LNCaP clone FGC (cell line): ENCODE results near the gene DTNA.
A peak's percentile ranks its signal among the peaks of the same experiment; 100 is the strongest.
"Not testable (repeated sequence)": the region's sequence is repeated elsewhere in the genome, so short reads cannot be mapped to it uniquely, and the experiment has no call there.

ENCODE experiments used
- DNase-seq: peaks from one replicate; pipeline ENCODE4 v3.0.0-alpha.2; 2011; ENCODE audit warnings: low read depth
- H3K4me3 ChIP-seq: 2 replicates; pipeline ENCODE4 v1.5.1; 2011; ENCODE audit warnings: mild to moderate bottlenecking, low read depth, low read length, control low read depth
- CTCF ChIP-seq: IDR thresholded peaks from 2 replicates; pipeline ENCODE4 v1.5.1; 2012; ENCODE audit warnings: mild to moderate bottlenecking; ENCODE audit not compliant: control insufficient read depth, insufficient read depth; ENCODE audit errors: extremely low read depth

The DTNA gene

DNA sequence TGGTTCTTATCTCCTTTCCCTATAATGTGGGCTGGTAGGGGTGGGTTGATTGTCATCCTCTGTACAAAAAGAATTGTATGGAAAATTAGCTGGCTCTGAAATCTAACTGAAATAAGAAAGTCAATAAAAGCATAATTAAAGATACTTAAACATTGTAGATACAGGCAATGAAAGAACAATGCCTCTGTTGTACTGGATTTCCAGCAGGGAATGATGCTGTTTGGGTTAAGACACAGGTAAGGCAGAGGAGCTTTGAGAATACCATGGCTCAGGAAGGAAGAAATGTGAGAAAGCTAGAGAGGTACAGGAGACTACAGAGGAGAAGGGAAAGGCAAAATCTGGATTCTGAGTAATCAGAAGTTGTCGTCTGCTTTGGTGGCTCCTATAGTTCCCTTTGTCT lies 10.1 kb downstream of the DTNA start:
- no peak overlapping the region for H3K4me3 ChIP-seq
- DNase-seq: no peak
- no peak for TF ChIP-seq CTCF

DNA sequence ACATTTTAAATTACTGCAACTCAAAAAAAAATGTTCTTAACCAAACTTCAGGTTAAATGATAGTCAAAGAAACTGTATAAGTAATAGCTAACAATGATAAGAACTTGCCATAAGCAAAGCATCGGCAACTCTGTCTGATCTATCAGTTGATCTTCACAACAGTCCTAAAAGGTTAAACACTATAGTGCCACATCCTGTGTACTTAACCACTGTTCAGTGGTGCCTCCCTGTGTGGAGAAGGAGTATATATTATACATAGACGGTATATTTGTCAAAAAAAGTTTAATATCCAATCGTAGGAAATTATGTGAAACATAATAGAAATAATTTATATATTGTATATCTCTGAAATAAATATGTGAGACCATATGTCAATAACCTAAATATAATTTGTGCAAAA lies 13.0 kb downstream of the DTNA start:
- TF ChIP-seq CTCF: no peak
- DNase-seq: no peak
- H3K4me3 ChIP-seq: no peak overlapping the region

- DNase-seq: not testable (repeated sequence)
Observed at GRCh38 chr18:34725737-34726136, 15.6 kb downstream of the DTNA start.

DNA sequence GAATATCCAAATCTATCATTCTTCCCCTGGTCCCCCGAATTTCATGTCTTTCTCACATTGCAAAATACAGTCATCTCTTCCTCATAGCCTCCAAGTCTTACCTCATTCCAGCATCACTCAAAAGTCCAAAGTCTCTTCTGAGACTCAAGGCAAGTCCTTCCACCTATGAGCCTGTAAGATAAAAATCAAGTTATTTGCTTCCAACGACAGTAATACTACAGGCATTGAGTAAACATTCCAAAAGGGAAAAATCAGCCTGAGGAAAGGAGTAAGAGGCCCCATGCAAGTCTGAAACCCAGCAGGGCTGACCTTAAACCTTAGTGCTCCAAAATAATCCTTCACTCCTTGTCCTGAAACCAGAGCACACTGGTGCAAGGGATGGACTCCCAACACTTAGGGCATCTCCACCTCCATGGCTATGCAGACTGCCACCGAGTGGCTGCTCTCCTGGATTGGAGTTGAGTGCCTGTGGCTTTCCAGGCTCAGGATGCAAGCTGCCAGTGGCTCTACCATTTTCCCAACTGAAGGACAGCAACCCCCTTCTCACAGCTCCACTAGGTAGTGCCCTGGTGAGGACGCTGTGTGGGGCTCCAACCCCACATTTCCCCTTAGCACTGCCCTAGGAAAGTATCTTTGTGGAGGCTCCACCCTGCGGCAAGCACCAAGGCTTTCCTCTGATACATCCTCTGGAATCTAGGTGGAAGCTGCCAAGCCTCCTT lies 16.3 kb downstream of the DTNA start:
- no peak for TF ChIP-seq CTCF

More at GRCh38 chr18:34725737-34726136, 15.6 kb downstream of the DTNA start:
- not testable (repeated sequence) for H3K4me3 ChIP-seq

GRCh38 chr18:34729264-34729663 lies 19.2 kb downstream of the DTNA start:
- peak; percentile 4 for DNase-seq
- TF ChIP-seq CTCF: peak; percentile 69
- no peak overlapping the region for H3K4me3 ChIP-seq

More for the DNA sequence above, 16.3 kb downstream of the DTNA start:
- no peak overlapping the region for H3K4me3 ChIP-seq
- no peak for DNase-seq

DNA sequence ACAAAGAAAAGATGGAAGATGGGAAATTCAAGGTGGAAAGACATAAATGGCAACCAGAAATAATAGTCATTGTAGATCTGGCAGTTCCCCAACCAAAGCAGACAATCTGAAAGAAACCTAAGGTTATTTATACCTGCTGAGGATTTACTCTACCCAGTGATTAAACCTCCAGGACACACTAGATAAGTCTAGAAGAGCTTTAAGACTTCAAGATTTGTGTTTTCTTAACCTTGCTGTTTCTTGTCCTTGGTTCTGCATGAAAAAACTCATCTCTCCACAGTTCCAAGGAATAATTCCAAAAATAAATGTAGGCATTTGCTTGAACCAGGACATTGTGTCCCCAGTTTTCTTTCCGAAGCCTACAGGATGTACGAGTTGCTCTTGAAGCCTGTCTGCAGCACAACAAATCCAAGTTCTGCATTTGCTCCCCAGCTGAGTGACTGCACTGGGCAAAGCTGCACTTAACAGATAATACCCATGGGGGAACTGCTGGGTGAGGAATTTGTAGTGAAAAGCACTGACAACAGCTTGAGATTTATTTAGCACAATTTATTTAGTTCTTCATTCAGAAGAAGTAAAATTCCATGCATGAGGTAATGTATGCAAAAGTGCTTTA lies 19.8 kb downstream of the DTNA start:
- no peak for DNase-seq
- H3K4me3 ChIP-seq: no peak overlapping the region
- no peak for TF ChIP-seq CTCF

GRCh38 chr18:34730774-34731173 lies 20.7 kb downstream of the DTNA start:
- H3K4me3 ChIP-seq: no peak overlapping the region
- TF ChIP-seq CTCF: no peak
- DNase-seq: no peak
